Hepatocyte (in vitro differentiated cells): ENCODE data around the gene RPL29.

Source experiments
- EZH2phosphoT487 ChIP-seq: fragments of 200-600 bp; sonication (generic); IDR thresholded peaks from one replicate; pipeline ENCODE4 v1.6.1; 2018; ENCODE audit warnings: antibody characterized with exemption, mild to moderate bottlenecking, low read depth, moderate library complexity; ENCODE audit not compliant: unreplicated experiment, severe bottlenecking
- TF ChIP-seq, protein P1 (sequence below): fragments of 200-600 bp; sonication (generic); IDR thresholded peaks from 2 replicates; pipeline ENCODE4 v1.5.1; 2016; ENCODE audit warnings: antibody characterized with exemption, mild to moderate bottlenecking; ENCODE audit not compliant: poor library complexity

DNA sequence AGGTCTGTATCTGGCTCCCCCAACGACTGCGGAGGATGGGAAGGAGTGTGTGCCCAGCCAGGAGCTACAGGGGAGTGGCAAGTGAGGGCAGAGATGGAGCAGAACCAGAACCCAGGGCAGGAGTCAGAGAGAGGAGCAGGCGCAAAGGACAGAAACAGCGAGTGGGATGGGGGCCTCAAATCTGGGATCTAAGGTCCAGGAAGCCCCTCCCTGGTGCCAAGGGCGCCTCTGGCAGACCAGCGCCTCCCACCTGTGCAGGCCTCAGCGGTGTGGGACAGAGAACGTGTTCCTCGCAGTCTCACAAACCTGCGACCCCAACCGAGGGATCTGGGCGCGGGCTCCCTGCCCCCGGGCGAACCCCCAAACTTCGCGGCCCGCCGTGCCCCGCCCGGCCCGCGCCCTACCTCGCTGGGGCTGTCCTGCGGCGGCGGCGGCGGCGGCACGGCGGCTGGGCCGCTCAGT is 28.7 kb downstream of the RPL29 start:
- TF ChIP-seq, protein P1, sequence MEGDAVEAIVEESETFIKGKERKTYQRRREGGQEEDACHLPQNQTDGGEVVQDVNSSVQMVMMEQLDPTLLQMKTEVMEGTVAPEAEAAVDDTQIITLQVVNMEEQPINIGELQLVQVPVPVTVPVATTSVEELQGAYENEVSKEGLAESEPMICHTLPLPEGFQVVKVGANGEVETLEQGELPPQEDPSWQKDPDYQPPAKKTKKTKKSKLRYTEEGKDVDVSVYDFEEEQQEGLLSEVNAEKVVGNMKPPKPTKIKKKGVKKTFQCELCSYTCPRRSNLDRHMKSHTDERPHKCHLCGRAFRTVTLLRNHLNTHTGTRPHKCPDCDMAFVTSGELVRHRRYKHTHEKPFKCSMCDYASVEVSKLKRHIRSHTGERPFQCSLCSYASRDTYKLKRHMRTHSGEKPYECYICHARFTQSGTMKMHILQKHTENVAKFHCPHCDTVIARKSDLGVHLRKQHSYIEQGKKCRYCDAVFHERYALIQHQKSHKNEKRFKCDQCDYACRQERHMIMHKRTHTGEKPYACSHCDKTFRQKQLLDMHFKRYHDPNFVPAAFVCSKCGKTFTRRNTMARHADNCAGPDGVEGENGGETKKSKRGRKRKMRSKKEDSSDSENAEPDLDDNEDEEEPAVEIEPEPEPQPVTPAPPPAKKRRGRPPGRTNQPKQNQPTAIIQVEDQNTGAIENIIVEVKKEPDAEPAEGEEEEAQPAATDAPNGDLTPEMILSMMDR: no peak
- TF ChIP-seq EZH2phosphoT487: no peak
